ENCODE data around the gene SAMD5. TPM values are rescaled to one million over a fixed set of nuclear protein-coding genes. Genes with fewer than 3 reads are reported as not detected.

The SAMD5 gene
- polyA plus RNA-seq, 1 experiment, result 3.3 TPM

DNA sequence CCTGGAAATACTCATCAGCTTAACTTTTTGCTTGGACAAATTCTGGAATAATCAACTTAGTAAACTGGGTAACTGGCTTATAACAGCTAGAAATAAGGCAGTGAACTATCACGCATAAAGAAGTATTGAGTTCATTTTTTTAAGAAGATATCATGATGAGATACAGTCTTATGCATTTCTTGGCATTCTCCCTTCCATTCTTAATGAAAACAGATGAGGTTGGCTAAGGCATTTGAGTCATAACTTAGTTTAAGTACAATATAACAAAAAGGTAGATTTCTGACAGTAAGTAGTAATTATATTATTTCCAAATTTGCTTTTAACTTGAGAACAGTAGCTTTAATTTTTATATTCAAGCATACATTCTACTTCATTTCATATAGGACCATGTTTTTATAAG is 56.1 kb downstream of the SAMD5 start:
- POLR2A ChIA-PET, result no interaction called here
- no peaks in the 10 kb centered on the region for H3K27me3 ChIP-seq (ENCODE audit: control insufficient read depth, insufficient read depth, low read length)
- CTCF ChIA-PET, result interaction anchor here (1.4 kb wide), 1 partner anchor 56 kb away, joined by 3 read pairs; the partner anchor contains the start of gene SAMD5
- TF ChIP-seq, protein P1, sequence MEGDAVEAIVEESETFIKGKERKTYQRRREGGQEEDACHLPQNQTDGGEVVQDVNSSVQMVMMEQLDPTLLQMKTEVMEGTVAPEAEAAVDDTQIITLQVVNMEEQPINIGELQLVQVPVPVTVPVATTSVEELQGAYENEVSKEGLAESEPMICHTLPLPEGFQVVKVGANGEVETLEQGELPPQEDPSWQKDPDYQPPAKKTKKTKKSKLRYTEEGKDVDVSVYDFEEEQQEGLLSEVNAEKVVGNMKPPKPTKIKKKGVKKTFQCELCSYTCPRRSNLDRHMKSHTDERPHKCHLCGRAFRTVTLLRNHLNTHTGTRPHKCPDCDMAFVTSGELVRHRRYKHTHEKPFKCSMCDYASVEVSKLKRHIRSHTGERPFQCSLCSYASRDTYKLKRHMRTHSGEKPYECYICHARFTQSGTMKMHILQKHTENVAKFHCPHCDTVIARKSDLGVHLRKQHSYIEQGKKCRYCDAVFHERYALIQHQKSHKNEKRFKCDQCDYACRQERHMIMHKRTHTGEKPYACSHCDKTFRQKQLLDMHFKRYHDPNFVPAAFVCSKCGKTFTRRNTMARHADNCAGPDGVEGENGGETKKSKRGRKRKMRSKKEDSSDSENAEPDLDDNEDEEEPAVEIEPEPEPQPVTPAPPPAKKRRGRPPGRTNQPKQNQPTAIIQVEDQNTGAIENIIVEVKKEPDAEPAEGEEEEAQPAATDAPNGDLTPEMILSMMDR (IDR thresholded peaks at IDR 0.05; ENCODE audit: insufficient read depth, low read depth, low read length), result no peak
- no peak overlapping the region for H3K4me3 ChIP-seq (ENCODE audit: low read depth, low read length)
- DNase-seq (ENCODE audit: low read depth), result no peak
- no peaks in the 10 kb centered on the region for H3K36me3 ChIP-seq (ENCODE audit: control insufficient read depth, insufficient read depth, low read length)

DNA sequence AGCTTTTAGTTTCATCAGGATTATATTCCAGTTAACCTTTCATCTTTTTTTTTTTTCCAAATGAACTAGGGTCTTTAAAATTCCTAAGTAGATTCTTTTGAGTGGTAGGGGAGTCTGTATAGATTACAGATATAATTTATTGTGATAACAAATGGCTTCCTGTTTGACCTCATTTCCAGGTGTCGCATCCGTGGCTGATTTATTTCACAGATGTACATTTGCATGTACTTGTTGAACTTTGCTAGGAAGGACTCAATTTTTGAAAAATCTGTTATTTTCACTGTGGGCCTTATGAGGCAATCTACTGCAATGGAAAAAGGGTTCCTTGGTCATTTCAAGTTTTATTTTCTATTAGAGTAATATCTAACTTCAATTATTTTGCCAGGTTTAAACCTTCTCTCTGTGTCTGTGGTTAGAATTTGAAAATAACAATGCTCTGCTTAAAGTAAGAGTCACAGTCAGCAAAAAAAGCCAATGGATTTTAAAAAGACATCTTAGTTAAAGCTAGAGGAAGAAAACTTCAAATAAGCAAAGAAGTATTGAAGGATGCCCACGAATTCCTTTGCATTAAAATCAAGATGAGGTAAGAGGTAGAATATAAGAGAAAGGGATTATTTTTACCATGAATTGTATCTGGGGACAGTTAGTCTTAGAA is 57.9 kb downstream of the SAMD5 start:
- no peak overlapping the region for H3K4me3 ChIP-seq (ENCODE audit: low read depth, low read length)
- no peaks in the 10 kb centered on the region for H3K36me3 ChIP-seq (ENCODE audit: control insufficient read depth, insufficient read depth, low read length)
- no peak for DNase-seq (ENCODE audit: low read depth)
- CTCF ChIA-PET, result interaction anchor here (0.6 kb wide), 1 partner anchor 20 kb away, joined by 3 read pairs; no protein-coding TSS in a partner anchor
- POLR2A ChIA-PET, result no interaction called here
- H3K27me3 ChIP-seq (ENCODE audit: control insufficient read depth, insufficient read depth, low read length), result no peaks in the 10 kb centered on the region
- TF ChIP-seq, protein P1 (IDR thresholded peaks at IDR 0.05; ENCODE audit: insufficient read depth, low read depth, low read length), result no peak

DNA sequence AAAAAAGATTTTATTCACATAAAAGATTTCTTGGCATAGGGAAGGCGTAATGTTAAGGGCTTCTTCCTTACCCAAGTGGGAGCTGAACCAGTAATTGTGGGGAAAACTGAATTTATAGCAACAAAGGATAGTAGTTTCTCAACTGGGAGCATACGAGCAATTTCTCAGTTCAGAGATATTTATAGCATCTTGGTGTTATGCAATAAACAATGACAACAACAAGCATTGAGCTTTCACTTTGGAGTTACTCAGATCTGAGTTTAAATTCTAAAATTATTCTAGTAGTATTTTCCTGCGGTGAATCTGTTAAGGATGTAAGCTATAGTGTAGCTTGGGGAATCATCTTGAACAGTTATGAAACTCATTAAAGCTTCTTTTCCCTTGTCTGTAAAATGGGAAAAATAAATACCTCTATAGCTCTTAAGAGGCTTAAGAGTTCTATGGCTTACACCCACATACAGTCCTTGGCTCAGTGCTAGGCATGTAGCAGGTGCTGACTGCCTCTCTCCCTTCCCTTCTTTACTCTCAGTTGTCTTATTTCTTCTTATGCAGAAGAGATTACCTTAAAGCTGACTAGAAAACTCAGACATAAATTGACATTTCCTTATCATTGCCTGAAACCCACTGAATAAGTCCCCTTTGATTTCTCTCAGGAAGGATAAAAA is 58.8 kb downstream of the SAMD5 start:
- Histone ChIP-seq H3K4me3 (ENCODE audit: low read depth, low read length) (no peak overlapping the region), H3K27me3 (ENCODE audit: control insufficient read depth, insufficient read depth, low read length) (no peaks in the 10 kb centered on the region), H3K36me3 (ENCODE audit: control insufficient read depth, insufficient read depth, low read length) (no peaks in the 10 kb centered on the region)
- DNase-seq (ENCODE audit: low read depth), result no peak
- ChIA-PET POLR2A (no interaction called here), CTCF (no interaction called here)
- TF ChIP-seq, protein P1 (IDR thresholded peaks at IDR 0.05; ENCODE audit: insufficient read depth, low read depth, low read length), result no peak

- ChIA-PET CTCF (no interaction called here), POLR2A (no interaction called here)
- H3K36me3 ChIP-seq (ENCODE audit: control insufficient read depth, insufficient read depth, low read length), result no peaks in the 10 kb centered on the region
- H3K27me3 ChIP-seq (ENCODE audit: control insufficient read depth, insufficient read depth, low read length), result no peaks in the 10 kb centered on the region
- TF ChIP-seq, protein P1 (IDR thresholded peaks at IDR 0.05; ENCODE audit: insufficient read depth, low read depth, low read length), result no peak
- DNase-seq (ENCODE audit: low read depth), result no peak
- no peak overlapping the region for H3K4me3 ChIP-seq (ENCODE audit: low read depth, low read length)
Measured at GRCh38 chr6:147569788-147570187, 61.3 kb downstream of the SAMD5 start.

DNA sequence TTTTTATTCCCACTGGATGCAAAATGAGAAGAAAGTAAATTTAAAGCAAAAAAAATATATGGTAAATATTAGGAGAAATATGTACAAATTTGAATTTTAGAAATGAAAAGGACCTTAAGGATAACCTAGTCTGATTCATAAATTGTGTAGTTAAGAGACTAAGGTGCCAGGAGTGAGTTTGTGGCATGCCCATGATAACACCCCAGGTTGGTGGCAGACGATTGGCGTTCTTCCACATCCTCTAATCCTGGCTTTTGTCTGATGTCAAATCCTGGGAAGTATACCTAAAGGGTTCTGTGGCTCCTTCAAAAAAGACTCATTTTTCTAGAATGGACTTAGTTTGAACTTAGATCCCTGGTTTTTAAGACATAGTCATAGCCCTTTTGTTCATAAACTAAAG is 62.2 kb downstream of the SAMD5 start:
- CTCF ChIA-PET, result no interaction called here
- no peaks in the 10 kb centered on the region for H3K36me3 ChIP-seq (ENCODE audit: control insufficient read depth, insufficient read depth, low read length)
- POLR2A ChIA-PET, result no interaction called here
- no peak for DNase-seq (ENCODE audit: low read depth)
- H3K27me3 ChIP-seq (ENCODE audit: control insufficient read depth, insufficient read depth, low read length), result no peaks in the 10 kb centered on the region
- TF ChIP-seq, protein P1 (IDR thresholded peaks at IDR 0.05; ENCODE audit: insufficient read depth, low read depth, low read length), result no peak
- no peak overlapping the region for H3K4me3 ChIP-seq (ENCODE audit: low read depth, low read length)
